Measurements from ENCODE around the gene C1GALT1C1L.

DNA sequence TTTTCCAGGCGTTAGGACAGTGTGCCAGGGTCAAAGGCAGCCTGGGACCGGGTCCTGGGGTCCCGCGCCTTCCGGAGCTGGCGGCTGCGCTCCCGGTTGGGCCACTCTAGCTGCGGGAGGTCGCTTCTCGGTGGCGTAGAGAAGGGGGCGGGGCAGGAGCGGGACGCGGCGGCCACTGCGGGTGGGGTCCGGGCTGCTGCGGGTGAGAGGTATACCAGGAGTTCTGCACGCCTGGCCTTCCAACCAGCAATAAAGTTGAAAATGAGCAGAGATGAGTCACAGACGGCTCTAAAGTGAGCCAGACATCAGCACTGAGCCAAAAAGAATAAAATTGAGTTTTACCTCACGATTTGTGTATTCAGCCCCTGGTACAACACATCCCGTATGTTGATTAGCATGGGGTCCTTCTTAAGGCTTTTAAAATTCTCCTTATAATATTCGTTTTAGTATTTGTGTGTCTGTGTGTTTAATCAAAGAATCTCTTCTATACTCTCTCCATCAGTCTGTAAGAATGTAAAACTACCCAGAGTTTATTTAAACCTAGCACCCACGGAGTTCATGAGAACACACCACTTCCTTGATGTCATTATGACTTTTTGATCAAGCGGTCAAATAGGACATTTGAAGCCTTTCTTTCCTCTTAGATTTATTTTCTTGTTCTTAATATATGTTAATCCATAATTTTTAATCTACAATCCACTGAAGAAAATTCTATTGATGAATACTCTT lies at the start of gene C1GALT1C1L:
- TF ChIP-seq POLR2AphosphoS5 (IDR thresholded peaks at IDR 0.05) (no peak), EP300 (IDR thresholded peaks at IDR 0.05) (no peak), POLR2A (IDR thresholded peaks at IDR 0.05) (no peak)
- TF ChIP-seq, protein P1, sequence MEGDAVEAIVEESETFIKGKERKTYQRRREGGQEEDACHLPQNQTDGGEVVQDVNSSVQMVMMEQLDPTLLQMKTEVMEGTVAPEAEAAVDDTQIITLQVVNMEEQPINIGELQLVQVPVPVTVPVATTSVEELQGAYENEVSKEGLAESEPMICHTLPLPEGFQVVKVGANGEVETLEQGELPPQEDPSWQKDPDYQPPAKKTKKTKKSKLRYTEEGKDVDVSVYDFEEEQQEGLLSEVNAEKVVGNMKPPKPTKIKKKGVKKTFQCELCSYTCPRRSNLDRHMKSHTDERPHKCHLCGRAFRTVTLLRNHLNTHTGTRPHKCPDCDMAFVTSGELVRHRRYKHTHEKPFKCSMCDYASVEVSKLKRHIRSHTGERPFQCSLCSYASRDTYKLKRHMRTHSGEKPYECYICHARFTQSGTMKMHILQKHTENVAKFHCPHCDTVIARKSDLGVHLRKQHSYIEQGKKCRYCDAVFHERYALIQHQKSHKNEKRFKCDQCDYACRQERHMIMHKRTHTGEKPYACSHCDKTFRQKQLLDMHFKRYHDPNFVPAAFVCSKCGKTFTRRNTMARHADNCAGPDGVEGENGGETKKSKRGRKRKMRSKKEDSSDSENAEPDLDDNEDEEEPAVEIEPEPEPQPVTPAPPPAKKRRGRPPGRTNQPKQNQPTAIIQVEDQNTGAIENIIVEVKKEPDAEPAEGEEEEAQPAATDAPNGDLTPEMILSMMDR (IDR thresholded peaks at IDR 0.05) = no peak
